ENCODE results near the gene NDOR1. TPM values are rescaled to one million over a fixed set of nuclear protein-coding genes. Genes with fewer than 3 reads are reported as not detected.

NDOR1 gene
- total and polyA plus RNA-seq, 2 of the 8 experiments (the other 6 are each of a cell fraction or from before 2014, with no cell fraction given) = 25.7 to 32.3 TPM

GRCh38 chr9:137228506-137228967 lies 23.0 kb downstream of the NDOR1 start (continued):
- TF ChIP-seq NRF1 (IDR thresholded peaks at IDR 0.05; ENCODE audit: low read depth, low read length) = no peak
- no peak for TF ChIP-seq EP300 (IDR thresholded peaks at IDR 0.05; ENCODE audit: borderline replicate concordance in 1 of 2, low read depth in 2 of 2, low read length in 2 of 2)
- TF ChIP-seq MAX (IDR thresholded peaks at IDR 0.05) = no peak
- no peak for TF ChIP-seq NANOG (IDR thresholded peaks at IDR 0.05; ENCODE audit: insufficient read depth, low read depth, low read length, poor library complexity, severe bottlenecking)
- no peak for TF ChIP-seq HDAC6 (IDR thresholded peaks at IDR 0.05; ENCODE audit: low read depth, low read length)
- TF ChIP-seq KDM1A (IDR thresholded peaks at IDR 0.05; ENCODE audit: borderline replicate concordance, low read length) = no peak
- TF ChIP-seq JUND (IDR thresholded peaks at IDR 0.05; ENCODE audit: low read length) = no peak
- no peak for TF ChIP-seq KDM4A (IDR thresholded peaks at IDR 0.05; ENCODE audit: low read depth, low read length, severe bottlenecking)
- no peak for TF ChIP-seq SAP30 (IDR thresholded peaks at IDR 0.05; ENCODE audit: insufficient read depth, insufficient replicate concordance, low read length)

Measured in H1 (cell line).